ENCODE results near the gene PTPN2. TPM values are rescaled to one million over a fixed set of nuclear protein-coding genes. Genes with fewer than 3 reads are reported as not detected.
"Not testable (repeated sequence)": the region's sequence is repeated elsewhere in the genome, so short reads cannot be mapped to it uniquely, and the experiment has no call there.

The PTPN2 gene
- total RNA-seq, 1 donor from 2014 or later: 95.2 TPM

- intact Hi-C loops (cut with micrococcal nuclease): loop anchor here (5.0 kb wide), 1 partner anchor 115 kb away; no protein-coding TSS in a partner anchor
Observed at GRCh38 chr18:12776821-12777471, 107.1 kb downstream of the PTPN2 start.

DNA sequence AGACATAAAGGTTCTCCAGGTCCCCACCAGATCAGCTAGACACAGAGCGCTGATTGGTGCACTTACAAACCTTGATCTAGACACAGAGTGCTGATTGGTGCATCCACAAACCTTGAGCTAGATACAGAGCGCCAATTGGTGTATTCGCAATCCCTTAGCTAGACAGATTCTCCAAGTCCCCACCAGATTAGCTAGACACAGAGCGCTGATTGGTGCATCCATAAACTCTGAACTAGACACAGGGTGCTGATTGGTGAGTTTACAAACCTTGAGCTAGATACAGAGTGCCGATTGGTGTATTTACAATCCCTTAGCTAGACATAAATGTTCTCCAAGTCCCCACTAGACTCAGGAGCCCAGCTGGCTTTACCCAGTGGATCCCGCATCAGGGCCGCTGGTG, 107.6 kb downstream of the PTPN2 start:
- intact Hi-C loops (cut with micrococcal nuclease): loop anchor here (5.0 kb wide), 1 partner anchor 114 kb away; no protein-coding TSS in a partner anchor

- intact Hi-C loops (cut with micrococcal nuclease): loop anchor here (1.0 to 5.0 kb wide), 5 partner anchors 64 to 173 kb away; partner anchors contain the start of genes CEP76, PSMG2, PTPN2 and SEH1L
Observed at GRCh38 chr18:12774982-12775381, 109.1 kb downstream of the PTPN2 start.

DNA sequence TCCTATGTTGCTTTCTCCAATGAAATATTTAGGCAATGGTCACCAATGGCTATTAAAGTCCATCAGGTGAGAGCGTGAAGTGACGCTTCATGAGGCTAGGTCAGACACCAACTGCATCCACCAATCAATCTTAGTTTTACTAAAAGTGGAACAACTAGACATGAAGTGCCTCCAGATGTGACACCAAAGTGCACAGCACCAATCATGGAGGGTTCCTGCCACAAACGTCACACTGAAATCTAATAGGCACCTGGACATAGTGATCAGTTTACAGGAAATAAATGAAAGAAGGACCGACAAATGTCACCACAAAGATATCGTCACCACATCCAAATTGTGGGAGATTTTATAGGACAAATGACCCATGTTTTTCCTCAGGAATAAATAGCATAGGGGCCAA, 110.7 kb downstream of the PTPN2 start:
- intact Hi-C loops (cut with micrococcal nuclease): no loop called here

DNA sequence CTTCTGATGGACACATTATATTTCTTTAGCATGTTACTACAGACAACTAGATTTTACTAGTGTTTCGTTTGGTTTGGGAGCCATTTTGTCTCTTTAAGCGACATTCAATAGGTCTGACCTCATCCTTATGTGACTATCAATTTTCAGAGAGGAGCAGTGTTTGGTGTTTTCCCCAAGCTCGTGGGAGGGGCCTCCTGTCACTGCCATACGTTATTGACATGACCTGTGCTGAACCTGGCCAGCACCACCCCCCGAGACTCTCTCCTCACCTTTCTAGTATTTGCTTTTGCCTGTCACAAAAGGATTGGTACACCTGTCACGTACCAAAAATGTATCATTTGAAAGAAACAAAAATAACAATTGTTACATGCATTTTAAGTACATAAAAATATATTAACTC, 111.9 kb downstream of the PTPN2 start:
- intact Hi-C loops (cut with micrococcal nuclease): no loop called here

DNA sequence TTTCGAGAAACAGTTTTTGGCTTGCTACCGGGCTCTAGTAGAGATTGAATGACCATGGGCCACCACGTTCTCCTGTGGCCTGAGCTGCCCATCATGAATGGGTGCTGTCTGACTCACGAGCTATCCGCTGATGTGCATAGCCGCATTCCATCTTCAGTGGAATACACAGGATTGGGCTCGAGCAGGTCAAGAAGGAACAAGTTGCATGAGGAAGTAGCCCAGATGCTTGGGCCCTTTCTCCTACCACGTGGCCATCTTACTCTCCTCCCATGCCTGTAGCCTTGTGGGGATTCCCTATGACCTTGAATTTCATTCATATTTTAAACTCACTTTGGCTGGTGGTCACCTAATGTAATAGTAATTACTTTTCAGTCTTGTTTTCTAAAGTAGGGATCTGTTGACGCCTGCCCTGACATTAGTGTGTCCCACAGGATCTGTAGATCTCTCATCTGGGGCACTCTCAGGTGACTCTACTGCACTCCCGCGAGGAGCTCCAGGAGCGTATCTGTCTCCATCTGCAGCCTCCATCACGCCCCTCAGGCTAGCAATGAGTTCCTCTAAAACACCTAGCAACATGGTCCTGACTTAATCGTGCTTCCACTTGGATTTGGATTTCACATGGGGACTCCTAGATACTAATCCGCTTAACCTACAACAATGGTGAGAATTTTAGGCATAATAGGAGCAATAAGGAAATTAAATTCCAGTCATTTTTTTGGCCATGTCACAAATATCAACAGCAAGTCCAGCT, 113.4 kb downstream of the PTPN2 start:
- intact Hi-C loops (cut with micrococcal nuclease): no loop called here

DNA sequence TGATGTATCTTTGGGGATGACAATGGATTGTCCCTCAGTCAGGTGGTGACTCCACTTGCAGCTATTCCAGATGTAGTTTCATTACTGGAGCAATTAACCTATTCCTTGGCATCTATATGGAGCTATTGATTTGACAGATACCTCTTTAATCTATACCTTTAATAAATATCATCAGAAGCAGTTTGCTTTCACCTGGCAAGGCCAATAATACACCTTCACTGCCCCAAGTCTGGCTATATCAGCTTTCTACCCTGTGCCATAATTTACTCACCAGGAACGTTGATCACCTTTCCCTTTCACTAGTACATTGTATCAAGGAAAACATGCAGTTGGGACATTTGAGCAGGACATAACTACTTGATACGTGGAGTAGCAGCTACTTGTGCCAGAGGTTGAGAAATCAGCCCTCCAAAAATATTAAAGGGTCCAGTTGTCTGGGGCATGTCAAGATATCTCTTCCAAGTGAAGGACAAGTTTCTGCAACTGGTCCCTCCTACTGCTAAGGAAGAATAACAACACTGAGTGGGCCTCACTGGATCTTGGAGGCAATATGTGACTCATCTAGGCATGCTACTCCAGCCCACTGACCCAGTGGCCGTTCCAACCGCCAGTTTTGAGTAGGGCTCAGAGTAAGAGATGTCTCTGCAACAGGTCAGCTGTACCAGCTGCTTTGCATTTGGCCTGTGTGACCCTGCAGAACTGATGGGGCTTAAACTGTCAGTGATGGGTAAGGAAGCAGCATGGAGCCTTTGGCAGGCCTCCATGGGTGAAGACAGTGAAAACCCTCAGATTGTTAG, 114.2 kb downstream of the PTPN2 start:
- intact Hi-C loops (cut with micrococcal nuclease): no loop called here

DNA sequence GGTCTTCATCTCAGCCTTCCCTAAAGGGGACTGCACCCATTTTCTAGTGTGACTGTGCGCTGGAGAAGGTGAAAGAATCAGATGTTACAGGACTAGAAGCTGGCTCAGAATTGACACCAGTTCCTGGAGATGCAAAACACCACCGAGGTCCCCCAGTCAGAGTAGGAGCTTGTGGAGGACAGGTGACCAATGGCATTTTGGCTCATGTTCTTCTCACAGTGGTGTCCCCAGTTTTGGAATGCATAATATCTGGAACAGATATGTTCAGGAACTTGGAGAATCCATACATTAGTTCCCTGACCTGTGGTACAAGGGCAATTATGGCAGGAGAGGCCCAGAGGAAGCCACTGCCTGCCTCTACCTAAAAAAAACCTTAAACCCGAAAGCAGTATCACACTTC, 114.9 kb downstream of the PTPN2 start:
- intact Hi-C loops (cut with micrococcal nuclease): no loop called here

- intact Hi-C loops (cut with micrococcal nuclease): no loop called here
Observed at GRCh38 chr18:12768625-12769024, 115.4 kb downstream of the PTPN2 start.

- intact Hi-C loops (cut with micrococcal nuclease): no loop called here
Observed at GRCh38 chr18:12767580-12768155, 116.4 kb downstream of the PTPN2 start.

GRCh38 chr18:12766986-12767433, 117.0 kb downstream of the PTPN2 start:
- intact Hi-C loops (cut with micrococcal nuclease): no loop called here

DNA sequence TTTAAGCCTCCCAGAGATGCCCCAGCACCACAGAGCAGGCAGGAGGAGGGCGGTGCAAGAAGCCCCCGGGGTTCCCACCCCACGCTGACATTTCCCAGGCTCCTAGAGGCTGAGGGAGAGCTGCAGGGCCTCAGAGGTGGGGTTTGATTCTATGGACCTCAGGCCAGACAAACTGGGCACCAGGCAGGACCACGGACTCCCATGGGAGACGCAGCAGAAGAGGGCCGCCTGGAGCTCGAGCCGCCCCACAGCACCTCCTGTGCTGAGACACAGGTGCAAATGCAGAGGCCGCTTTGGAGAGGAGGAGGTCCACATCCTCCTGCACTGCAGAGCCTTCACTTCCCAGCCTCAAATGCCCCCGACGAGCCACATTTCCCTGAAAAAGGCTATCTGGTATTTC, 118.5 kb downstream of the PTPN2 start:
- intact Hi-C loops (cut with micrococcal nuclease): no loop called here

- intact Hi-C loops (cut with micrococcal nuclease): no loop called here
Observed at GRCh38 chr18:12765126-12765525, 118.9 kb downstream of the PTPN2 start.

DNA sequence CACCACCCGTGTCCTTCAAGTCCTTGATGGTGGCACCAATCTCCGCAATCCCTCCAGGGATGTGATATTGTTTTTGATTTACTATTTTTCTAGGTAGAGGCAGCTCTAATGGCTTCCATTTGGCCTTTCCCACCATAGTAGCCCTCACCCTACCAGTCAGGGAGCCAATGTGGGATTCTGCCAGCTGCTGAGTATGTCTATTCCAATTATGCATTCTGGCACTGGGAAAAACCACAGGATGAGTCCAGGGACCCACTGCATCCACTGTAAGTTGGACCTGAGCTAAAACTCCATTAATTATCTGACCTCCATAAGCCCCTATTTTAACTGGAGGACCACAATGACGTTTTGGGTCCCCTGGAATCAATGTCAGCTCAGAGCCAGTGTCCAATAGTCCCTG, 125.5 kb downstream of the PTPN2 start:
- intact Hi-C loops (cut with micrococcal nuclease): not testable (repeated sequence)

DNA sequence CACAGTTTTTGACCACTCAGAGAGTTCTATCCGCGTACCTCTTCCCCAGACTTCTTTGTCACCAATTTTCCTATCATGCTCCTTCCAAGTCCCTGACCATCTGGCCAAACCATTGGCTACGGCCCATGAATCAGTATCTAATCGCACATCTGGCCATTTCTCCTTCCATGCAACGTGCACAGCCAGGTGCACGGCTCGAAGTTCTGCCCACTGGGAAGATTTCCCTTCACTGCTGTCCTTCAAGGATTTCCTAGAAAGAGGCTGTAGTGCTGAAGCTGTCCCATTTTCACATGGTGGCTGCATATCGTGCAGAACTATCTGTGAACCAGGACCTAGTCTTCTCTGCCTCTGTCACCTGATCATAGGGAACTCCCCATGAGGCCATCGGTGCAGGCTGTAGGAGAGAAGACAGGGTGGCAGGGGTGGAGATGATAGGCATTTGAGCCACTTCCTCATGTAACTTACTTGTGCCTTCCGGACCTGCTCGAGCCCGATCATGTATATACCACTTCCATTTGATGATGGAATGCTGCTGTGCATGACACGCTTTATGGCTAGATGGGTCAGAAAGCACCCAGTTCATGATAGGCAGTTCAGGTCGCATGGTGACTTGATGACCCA, 127.3 kb downstream of the PTPN2 start:
- intact Hi-C loops (cut with micrococcal nuclease): not testable (repeated sequence)

- intact Hi-C loops (cut with micrococcal nuclease): not testable (repeated sequence)
Observed at GRCh38 chr18:12755606-12756005, 128.4 kb downstream of the PTPN2 start.

- intact Hi-C loops (cut with micrococcal nuclease): no loop called here
Observed at GRCh38 chr18:12754511-12754910, 129.5 kb downstream of the PTPN2 start.

DNA sequence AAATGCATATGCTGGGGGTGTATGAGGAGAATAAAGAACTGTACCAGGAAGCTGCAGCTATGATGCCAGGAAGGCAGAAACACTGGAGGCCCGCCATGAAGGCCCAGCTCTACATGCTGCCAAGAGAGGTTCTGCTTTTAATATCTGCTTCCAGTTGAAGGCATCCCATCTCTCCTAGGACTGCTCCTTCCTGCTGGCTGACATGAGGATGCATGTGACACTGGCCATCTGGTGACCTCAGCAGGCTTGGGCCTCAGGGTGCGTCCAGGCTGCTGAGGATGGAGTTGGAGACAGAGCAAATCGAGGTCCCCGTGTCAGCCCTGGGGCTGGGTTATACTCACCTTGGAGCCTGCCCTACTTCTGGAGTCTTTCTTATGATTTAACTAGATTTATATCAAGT, 132.1 kb downstream of the PTPN2 start:
- intact Hi-C loops (cut with micrococcal nuclease): no loop called here

GRCh38 chr18:12751503-12751884, 132.5 kb downstream of the PTPN2 start:
- intact Hi-C loops (cut with micrococcal nuclease): no loop called here

GRCh38 chr18:12750715-12751502, 133.1 kb downstream of the PTPN2 start:
- intact Hi-C loops (cut with micrococcal nuclease): no loop called here

Data from T-helper 1 cell treated with Interleukin-12 subunit alpha and Interleukin-12 subunit beta and Interleukin-4 antibody, amounts not matched to agents 30 ng/mL and 1 ng/mL, for 36 hours (primary cell).